ENCODE measurements around the gene PRPF6.

- TF ChIP-seq CTCF (IDR thresholded peaks at IDR 0.05; ENCODE audit: insufficient read depth, low read depth, low read length) (no peak), EZH2 (IDR thresholded peaks at IDR 0.05; ENCODE audit: insufficient read depth, low read length) (no peak)
These were observed 63.7 kb downstream of the PRPF6 start for GRCh38 chr20:64044484-64045247.
